Measurements from ENCODE around the gene LILRB2.
"Not testable (repeated sequence)": the region's sequence is repeated elsewhere in the genome, so short reads cannot be mapped to it uniquely, and the experiment has no call there.

DNA sequence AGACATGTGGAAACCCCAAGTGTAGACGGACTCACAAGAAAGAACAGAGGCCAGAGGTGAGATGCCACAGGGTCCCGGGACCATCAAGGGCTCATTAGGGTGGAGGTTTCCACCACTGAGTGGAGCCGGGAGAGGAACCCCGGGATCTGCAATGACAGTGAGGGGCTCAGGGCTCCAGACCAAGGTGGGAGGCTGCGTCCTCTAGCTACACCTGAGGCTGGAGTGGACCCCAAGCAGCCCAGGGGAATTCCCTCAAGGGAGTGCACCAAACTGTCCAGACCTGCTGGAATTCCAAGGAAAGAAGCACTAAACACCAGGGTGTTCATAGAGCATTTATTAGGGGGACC, 792 bp upstream of the LILRB2 start:
- TF ChIP-seq, protein P1, sequence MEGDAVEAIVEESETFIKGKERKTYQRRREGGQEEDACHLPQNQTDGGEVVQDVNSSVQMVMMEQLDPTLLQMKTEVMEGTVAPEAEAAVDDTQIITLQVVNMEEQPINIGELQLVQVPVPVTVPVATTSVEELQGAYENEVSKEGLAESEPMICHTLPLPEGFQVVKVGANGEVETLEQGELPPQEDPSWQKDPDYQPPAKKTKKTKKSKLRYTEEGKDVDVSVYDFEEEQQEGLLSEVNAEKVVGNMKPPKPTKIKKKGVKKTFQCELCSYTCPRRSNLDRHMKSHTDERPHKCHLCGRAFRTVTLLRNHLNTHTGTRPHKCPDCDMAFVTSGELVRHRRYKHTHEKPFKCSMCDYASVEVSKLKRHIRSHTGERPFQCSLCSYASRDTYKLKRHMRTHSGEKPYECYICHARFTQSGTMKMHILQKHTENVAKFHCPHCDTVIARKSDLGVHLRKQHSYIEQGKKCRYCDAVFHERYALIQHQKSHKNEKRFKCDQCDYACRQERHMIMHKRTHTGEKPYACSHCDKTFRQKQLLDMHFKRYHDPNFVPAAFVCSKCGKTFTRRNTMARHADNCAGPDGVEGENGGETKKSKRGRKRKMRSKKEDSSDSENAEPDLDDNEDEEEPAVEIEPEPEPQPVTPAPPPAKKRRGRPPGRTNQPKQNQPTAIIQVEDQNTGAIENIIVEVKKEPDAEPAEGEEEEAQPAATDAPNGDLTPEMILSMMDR (IDR thresholded peaks at IDR 0.05) = not testable (repeated sequence)
- not testable (repeated sequence) for TF ChIP-seq EZH2 (IDR thresholded peaks at IDR 0.05; ENCODE audit: borderline replicate concordance, insufficient read depth, low read depth, low read length, poor library complexity, severe bottlenecking)
